ENCODE data around the gene HABP4. TPM values are rescaled to one million over a fixed set of nuclear protein-coding genes. Genes with fewer than 3 reads are reported as not detected.

The HABP4 gene
- total RNA-seq, 1 donor from 2014 or later: 15.4 TPM

DNA sequence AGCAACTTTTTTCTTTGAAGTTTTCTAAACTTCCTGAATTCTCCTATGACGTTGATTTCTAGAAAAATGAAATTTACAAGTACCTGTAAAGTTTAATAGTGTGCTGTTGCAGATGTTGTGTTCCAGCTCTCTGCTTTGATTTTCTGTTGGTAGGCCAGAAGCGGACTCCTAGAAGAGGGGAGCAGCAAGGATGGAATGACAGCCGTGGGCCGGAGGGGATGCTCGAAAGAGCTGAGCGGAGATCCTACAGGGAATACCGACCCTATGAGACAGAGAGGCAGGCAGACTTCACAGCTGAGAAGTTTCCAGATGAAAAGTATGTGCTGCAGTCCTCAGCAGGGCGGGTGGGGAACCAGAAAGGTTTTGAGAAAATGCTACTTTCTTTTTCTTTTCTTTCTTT lies 8.3 kb downstream of the HABP4 start:
- H3K27me3 Mint-ChIP-seq (ENCODE audit: low read depth): no peaks in the 10 kb centered on the region
- H3K4me3 Mint-ChIP-seq: no peak overlapping the region
- H3K36me3 Mint-ChIP-seq: peaks cover 12% of the 10 kb centered on the region
- TF ChIP-seq, protein P1, sequence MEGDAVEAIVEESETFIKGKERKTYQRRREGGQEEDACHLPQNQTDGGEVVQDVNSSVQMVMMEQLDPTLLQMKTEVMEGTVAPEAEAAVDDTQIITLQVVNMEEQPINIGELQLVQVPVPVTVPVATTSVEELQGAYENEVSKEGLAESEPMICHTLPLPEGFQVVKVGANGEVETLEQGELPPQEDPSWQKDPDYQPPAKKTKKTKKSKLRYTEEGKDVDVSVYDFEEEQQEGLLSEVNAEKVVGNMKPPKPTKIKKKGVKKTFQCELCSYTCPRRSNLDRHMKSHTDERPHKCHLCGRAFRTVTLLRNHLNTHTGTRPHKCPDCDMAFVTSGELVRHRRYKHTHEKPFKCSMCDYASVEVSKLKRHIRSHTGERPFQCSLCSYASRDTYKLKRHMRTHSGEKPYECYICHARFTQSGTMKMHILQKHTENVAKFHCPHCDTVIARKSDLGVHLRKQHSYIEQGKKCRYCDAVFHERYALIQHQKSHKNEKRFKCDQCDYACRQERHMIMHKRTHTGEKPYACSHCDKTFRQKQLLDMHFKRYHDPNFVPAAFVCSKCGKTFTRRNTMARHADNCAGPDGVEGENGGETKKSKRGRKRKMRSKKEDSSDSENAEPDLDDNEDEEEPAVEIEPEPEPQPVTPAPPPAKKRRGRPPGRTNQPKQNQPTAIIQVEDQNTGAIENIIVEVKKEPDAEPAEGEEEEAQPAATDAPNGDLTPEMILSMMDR (IDR thresholded peaks at IDR 0.05; ENCODE audit: unreplicated experiment): no peak
- H3K27ac Mint-ChIP-seq: no peak overlapping the region
- peaks cover 11% of the 10 kb centered on the region for H3K4me1 Mint-ChIP-seq
- no peak for DNase-seq (ENCODE audit: low spot score in 2 of 2, unreplicated experiment in 2 of 2)
- no peaks in the 10 kb centered on the region for H3K9me3 Mint-ChIP-seq

DNA sequence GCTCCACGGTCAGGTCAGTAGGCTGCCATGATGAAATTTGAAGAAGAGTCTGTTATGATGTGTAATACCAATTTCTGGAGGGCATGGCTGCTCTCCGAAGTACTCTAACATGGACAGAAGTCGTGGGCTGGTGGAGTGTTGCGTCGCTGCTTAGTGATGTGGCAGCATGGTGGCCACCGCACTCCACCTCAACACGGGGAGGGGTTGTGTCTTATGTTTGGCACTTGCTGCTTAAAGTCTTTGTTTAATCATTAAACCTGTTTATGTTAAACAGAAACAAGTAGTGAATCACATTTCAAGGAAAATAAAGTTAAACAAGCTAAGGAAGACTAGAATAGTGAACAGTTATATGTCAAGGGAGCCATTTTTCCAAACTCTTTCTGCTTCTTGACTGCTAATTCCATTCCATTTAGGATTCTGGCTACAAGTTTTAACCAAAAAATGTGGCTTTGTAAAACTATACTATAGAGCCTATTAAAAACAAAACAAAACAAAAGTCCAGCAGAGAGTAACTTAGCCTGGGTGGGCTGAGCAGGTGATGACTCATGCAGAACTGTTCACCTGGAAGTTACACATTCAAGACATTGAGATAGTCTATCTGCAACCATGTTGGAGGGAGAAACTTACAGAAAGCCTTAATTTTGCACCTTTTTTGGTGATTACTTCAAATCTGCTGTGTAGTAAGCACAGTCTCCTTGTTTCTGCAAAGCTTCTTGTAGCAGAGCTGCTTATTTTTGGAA lies 9.5 kb downstream of the HABP4 start:
- Mint-ChIP-seq H3K36me3 (peaks cover 12% of the 10 kb centered on the region), H3K27ac (no peak overlapping the region), H3K4me1 (peaks cover 6% of the 10 kb centered on the region), H3K9me3 (no peaks in the 10 kb centered on the region), H3K27me3 (ENCODE audit: low read depth) (no peaks in the 10 kb centered on the region), H3K4me3 (no peak overlapping the region)
- TF ChIP-seq, protein P1 (IDR thresholded peaks at IDR 0.05; ENCODE audit: unreplicated experiment): no peak
- no peak for DNase-seq (ENCODE audit: low spot score in 2 of 2, unreplicated experiment in 2 of 2)

DNA sequence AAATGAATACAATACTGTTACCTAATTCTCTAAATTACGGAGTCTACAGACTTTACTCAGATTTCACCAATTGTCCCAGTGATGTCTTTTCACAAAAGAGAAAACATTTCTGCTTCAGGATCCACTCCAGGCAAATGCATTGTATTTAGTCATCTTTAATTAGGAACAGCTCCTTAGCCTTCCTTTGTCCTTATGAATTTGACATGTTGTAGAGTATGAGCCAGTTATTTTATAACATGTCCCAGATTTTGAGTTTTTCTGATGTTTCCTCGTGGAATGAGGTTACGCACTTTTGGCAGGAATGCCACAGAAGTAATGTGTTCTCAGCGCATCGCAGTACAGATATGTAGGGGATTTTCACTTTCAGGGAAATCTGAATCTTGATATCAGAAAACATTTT lies 10.5 kb downstream of the HABP4 start:
- DNase-seq (ENCODE audit: low spot score in 2 of 2, unreplicated experiment in 2 of 2): no peak
- H3K27me3 Mint-ChIP-seq (ENCODE audit: low read depth): no peaks in the 10 kb centered on the region
- no peaks in the 10 kb centered on the region for H3K9me3 Mint-ChIP-seq
- no peak overlapping the region for H3K27ac Mint-ChIP-seq
- TF ChIP-seq, protein P1 (IDR thresholded peaks at IDR 0.05; ENCODE audit: unreplicated experiment): no peak
- peaks cover 14% of the 10 kb centered on the region for H3K36me3 Mint-ChIP-seq
- H3K4me1 Mint-ChIP-seq: peaks cover 6% of the 10 kb centered on the region
- no peak overlapping the region for H3K4me3 Mint-ChIP-seq

DNA sequence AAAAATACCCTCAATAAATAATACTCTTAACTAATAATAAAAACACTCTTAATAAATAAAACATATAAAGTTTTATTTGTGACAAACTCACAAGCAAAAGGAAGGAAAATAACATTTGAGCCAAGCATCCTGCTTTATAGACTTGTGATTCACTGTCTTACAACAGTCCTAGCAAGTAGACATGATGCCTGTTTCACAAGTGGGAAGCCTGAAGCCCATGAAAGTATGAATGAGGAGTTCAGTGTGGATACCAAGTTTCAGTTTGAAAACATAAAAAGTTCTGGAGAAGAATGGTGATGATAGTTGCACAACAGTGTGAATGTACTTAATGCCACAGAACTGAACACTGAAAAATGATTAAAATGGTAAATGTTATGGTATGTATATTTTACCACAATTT lies 10.9 kb downstream of the HABP4 start:
- TF ChIP-seq, protein P1 (IDR thresholded peaks at IDR 0.05; ENCODE audit: unreplicated experiment): no peak
- H3K27me3 Mint-ChIP-seq (ENCODE audit: low read depth): no peaks in the 10 kb centered on the region

DNA sequence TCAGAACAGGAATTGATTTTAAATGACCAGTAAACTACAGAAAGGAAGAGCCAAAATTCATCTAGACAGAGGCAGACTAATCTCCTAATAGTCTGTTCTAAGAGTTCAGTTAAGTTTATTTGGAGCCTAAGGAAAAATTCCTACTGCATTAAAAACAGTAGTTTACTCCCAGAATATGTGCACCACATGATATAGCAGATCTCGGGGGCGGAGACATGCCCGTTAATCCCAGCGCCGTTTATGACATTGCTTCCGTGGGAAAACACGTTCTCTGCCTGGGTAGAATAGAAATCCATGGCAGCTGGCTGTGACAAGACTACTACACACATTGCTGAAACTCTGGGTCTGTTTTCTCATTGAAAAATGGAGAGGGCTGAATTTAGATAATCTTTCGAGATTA lies 11.4 kb downstream of the HABP4 start:
- TF ChIP-seq, protein P1 (IDR thresholded peaks at IDR 0.05; ENCODE audit: unreplicated experiment): no peak
- no peak for DNase-seq (ENCODE audit: low spot score in 2 of 2, unreplicated experiment in 2 of 2)
- no peak overlapping the region for H3K27ac Mint-ChIP-seq
- H3K27me3 Mint-ChIP-seq (ENCODE audit: low read depth): no peaks in the 10 kb centered on the region
- H3K4me3 Mint-ChIP-seq: no peak overlapping the region
- no peaks in the 10 kb centered on the region for H3K9me3 Mint-ChIP-seq
- H3K36me3 Mint-ChIP-seq: peaks cover 21% of the 10 kb centered on the region
- H3K4me1 Mint-ChIP-seq: peaks cover 6% of the 10 kb centered on the region

More for the DNA sequence above, 10.9 kb downstream of the HABP4 start:
- H3K4me1 Mint-ChIP-seq: peaks cover 6% of the 10 kb centered on the region
- no peak for DNase-seq (ENCODE audit: low spot score in 2 of 2, unreplicated experiment in 2 of 2)
- H3K36me3 Mint-ChIP-seq: peaks cover 19% of the 10 kb centered on the region
- H3K9me3 Mint-ChIP-seq: no peaks in the 10 kb centered on the region
- no peak overlapping the region for H3K27ac Mint-ChIP-seq
- no peak overlapping the region for H3K4me3 Mint-ChIP-seq

Data from mesothelial cell of epicardium (in vitro differentiated cells).